C4-2B (cell line): ENCODE results near the gene UNC45A.
"Not testable (repeated sequence)": the region's sequence is repeated elsewhere in the genome, so short reads cannot be mapped to it uniquely, and the experiment has no call there.

Experiments used
- ZFX ChIP-seq: fragments of 450-650 bp; IDR thresholded peaks from 2 replicates; pipeline ENCODE4 v1.6.1; 2017
- TF ChIP-seq, protein P1 (sequence below): fragments of 450-650 bp; conservative IDR thresholded peaks from 2 replicates; pipeline ENCODE4 v1.5.1; 2017; ENCODE audit warnings: mild to moderate bottlenecking

DNA sequence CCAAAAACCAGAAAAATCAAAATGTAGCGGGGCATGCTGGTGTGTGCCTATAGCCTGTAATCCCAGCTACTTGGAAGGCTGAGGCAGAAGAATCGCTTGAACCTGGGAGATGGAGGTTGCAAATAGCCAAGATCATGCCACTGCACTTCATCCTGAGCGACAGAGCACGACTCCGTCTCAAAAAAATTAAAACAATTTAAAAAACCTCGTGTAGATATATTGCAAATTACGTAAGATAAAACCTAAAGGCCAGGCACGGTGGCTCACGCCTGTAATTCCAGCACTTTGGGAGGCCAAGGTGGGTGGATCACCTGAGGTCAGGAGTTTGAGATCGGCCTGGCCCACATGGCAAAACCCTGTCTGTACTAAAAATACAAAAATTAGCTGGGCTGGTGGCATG is 8.3 kb upstream of the UNC45A start:
- TF ChIP-seq, protein P1, sequence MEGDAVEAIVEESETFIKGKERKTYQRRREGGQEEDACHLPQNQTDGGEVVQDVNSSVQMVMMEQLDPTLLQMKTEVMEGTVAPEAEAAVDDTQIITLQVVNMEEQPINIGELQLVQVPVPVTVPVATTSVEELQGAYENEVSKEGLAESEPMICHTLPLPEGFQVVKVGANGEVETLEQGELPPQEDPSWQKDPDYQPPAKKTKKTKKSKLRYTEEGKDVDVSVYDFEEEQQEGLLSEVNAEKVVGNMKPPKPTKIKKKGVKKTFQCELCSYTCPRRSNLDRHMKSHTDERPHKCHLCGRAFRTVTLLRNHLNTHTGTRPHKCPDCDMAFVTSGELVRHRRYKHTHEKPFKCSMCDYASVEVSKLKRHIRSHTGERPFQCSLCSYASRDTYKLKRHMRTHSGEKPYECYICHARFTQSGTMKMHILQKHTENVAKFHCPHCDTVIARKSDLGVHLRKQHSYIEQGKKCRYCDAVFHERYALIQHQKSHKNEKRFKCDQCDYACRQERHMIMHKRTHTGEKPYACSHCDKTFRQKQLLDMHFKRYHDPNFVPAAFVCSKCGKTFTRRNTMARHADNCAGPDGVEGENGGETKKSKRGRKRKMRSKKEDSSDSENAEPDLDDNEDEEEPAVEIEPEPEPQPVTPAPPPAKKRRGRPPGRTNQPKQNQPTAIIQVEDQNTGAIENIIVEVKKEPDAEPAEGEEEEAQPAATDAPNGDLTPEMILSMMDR: not testable (repeated sequence)
- not testable (repeated sequence) for TF ChIP-seq ZFX
